Measurements from ENCODE around the gene KCNT2. TPM values are rescaled to one million over a fixed set of nuclear protein-coding genes. Genes with fewer than 3 reads are reported as not detected.

The KCNT2 gene
- polyA plus RNA-seq, 1 of the 3 experiments (the other 2 are of a cell fraction): 0.56 TPM

DNA sequence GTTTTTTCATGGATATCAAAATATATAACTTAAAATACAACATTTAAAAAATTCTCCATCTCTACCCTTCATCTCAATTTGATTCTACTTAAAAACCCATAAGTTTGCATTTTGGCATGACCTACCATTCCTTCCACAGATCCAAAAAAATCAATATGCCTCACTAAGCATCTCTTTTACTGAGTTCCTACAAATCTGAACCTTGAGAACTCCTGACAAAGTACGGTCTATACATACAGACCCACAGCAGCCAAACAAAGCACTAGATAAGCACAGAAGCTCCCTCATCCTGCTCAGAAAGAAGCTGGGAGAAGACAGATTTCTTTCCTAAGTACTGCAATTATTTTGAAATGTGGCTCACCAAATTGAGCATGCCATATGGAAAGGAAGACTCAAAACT is 167.5 kb downstream of the KCNT2 start:
- Histone ChIP-seq H3K79me2 (ENCODE audit: insufficient read depth) (no peaks in the 10 kb centered on the region), H4K20me1 (ENCODE audit: insufficient read depth) (no peaks in the 10 kb centered on the region), H3K9ac (no peak overlapping the region), H3K27me3 (ENCODE audit: insufficient read depth) (no peaks in the 10 kb centered on the region), H3K36me3 (replicated peaks in 1 of 2; ENCODE audit: control insufficient read depth in 1 of 2, insufficient read depth in 2 of 2, low read length in 1 of 2) (no peaks in the 10 kb centered on the region), H3F3A (replicated peaks; ENCODE audit: insufficient read depth) (no peaks in the 10 kb centered on the region), H3K9me3 (no peaks in the 10 kb centered on the region), H3K4me2 (no peak overlapping the region), H3K9me2 (no peaks in the 10 kb centered on the region), H3K27ac (ENCODE audit: low read depth in 2 of 2, low read length in 1 of 2) (no peak overlapping the region), H2AFZ (ENCODE audit: low read depth) (no peak overlapping the region), H3K4me3 (ENCODE audit: low read depth in 2 of 2, low read length in 1 of 2) (no peak overlapping the region), H3K4me1 (ENCODE audit: control insufficient read depth in 1 of 2, insufficient read depth in 2 of 2, low read depth in 1 of 2, low read length in 1 of 2) (no peaks in the 10 kb centered on the region)
- TF ChIP-seq YY1 (IDR thresholded peaks at IDR 0.05; ENCODE audit: low read depth) (no peak), RAD21 (IDR thresholded peaks at IDR 0.05; ENCODE audit: low read length) (no peak), NFIC (IDR thresholded peaks at IDR 0.05; ENCODE audit: borderline replicate concordance) (no peak), MXI1 (IDR thresholded peaks at IDR 0.05; ENCODE audit: low read depth, low read length) (no peak), JUND (IDR thresholded peaks at IDR 0.05) (no peak), RFX5 (IDR thresholded peaks at IDR 0.05; ENCODE audit: low read length) (no peak), ELF1 (IDR thresholded peaks at IDR 0.05) (no peak), FOSL2 (IDR thresholded peaks at IDR 0.05; ENCODE audit: borderline replicate concordance, low read depth) (no peak), NRF1 (IDR thresholded peaks at IDR 0.05; ENCODE audit: low read depth, low read length) (no peak), TCF12 (IDR thresholded peaks at IDR 0.05) (no peak), SMC3 (IDR thresholded peaks at IDR 0.05; ENCODE audit: low read depth, low read length) (no peak)
- TF ChIP-seq, protein P1, sequence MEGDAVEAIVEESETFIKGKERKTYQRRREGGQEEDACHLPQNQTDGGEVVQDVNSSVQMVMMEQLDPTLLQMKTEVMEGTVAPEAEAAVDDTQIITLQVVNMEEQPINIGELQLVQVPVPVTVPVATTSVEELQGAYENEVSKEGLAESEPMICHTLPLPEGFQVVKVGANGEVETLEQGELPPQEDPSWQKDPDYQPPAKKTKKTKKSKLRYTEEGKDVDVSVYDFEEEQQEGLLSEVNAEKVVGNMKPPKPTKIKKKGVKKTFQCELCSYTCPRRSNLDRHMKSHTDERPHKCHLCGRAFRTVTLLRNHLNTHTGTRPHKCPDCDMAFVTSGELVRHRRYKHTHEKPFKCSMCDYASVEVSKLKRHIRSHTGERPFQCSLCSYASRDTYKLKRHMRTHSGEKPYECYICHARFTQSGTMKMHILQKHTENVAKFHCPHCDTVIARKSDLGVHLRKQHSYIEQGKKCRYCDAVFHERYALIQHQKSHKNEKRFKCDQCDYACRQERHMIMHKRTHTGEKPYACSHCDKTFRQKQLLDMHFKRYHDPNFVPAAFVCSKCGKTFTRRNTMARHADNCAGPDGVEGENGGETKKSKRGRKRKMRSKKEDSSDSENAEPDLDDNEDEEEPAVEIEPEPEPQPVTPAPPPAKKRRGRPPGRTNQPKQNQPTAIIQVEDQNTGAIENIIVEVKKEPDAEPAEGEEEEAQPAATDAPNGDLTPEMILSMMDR (IDR thresholded peaks at IDR 0.05): no peak
- TF ChIP-seq, protein P2, sequence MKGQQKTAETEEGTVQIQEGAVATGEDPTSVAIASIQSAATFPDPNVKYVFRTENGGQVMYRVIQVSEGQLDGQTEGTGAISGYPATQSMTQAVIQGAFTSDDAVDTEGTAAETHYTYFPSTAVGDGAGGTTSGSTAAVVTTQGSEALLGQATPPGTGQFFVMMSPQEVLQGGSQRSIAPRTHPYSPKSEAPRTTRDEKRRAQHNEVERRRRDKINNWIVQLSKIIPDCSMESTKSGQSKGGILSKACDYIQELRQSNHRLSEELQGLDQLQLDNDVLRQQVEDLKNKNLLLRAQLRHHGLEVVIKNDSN (IDR thresholded peaks at IDR 0.05; ENCODE audit: borderline replicate concordance, low read depth): no peak
- TF ChIP-seq, protein P3, sequence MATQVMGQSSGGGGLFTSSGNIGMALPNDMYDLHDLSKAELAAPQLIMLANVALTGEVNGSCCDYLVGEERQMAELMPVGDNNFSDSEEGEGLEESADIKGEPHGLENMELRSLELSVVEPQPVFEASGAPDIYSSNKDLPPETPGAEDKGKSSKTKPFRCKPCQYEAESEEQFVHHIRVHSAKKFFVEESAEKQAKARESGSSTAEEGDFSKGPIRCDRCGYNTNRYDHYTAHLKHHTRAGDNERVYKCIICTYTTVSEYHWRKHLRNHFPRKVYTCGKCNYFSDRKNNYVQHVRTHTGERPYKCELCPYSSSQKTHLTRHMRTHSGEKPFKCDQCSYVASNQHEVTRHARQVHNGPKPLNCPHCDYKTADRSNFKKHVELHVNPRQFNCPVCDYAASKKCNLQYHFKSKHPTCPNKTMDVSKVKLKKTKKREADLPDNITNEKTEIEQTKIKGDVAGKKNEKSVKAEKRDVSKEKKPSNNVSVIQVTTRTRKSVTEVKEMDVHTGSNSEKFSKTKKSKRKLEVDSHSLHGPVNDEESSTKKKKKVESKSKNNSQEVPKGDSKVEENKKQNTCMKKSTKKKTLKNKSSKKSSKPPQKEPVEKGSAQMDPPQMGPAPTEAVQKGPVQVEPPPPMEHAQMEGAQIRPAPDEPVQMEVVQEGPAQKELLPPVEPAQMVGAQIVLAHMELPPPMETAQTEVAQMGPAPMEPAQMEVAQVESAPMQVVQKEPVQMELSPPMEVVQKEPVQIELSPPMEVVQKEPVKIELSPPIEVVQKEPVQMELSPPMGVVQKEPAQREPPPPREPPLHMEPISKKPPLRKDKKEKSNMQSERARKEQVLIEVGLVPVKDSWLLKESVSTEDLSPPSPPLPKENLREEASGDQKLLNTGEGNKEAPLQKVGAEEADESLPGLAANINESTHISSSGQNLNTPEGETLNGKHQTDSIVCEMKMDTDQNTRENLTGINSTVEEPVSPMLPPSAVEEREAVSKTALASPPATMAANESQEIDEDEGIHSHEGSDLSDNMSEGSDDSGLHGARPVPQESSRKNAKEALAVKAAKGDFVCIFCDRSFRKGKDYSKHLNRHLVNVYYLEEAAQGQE (IDR thresholded peaks at IDR 0.05; ENCODE audit: low read depth, low read length): no peak
- TF ChIP-seq, protein P4, sequence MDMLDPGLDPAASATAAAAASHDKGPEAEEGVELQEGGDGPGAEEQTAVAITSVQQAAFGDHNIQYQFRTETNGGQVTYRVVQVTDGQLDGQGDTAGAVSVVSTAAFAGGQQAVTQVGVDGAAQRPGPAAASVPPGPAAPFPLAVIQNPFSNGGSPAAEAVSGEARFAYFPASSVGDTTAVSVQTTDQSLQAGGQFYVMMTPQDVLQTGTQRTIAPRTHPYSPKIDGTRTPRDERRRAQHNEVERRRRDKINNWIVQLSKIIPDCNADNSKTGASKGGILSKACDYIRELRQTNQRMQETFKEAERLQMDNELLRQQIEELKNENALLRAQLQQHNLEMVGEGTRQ (IDR thresholded peaks at IDR 0.05; ENCODE audit: borderline replicate concordance, low read depth, low read length): no peak
- WGBS (ENCODE audit: low lambda C conversion rate): 85% methylated on average over 1 of the region's 1 CpG
- ChIA-PET CTCF (interaction anchor here (1.0 kb wide), 1 partner anchor 54 kb away, joined by 3 read pairs; no protein-coding TSS in a partner anchor), POLR2A (no interaction called here)
- no peak for DNase-seq
